GM20000 (cell line): ENCODE data around the gene DEAF1.

Experiments used
- DNase-seq: peaks from one replicate; pipeline ENCODE4 v3.0.0; 2012; ENCODE audit warnings: low spot score
- CTCF ChIP-seq: IDR thresholded peaks from 2 replicates; pipeline ENCODE4 v1.5.1; 2012; ENCODE audit warnings: mild to moderate bottlenecking, control low read depth; ENCODE audit errors: extremely low read depth, missing control alignments

DEAF1 gene

GRCh38 chr11:696955-697491, 2.0 kb upstream of the DEAF1 start:
- DNase-seq = peak; percentile 54
- TF ChIP-seq CTCF = no peak

GRCh38 chr11:695538-696248, 671 bp upstream of the DEAF1 start, which contains the start of gene TMEM80:
Gene TMEM80 (plus strand): TSS chr11:695816. CDS start chr11:695828, 12 bp downstream.
- peak; percentile 96 for DNase-seq
- TF ChIP-seq CTCF = no peak

- no peak for DNase-seq
- no peak for TF ChIP-seq CTCF
Measured at GRCh38 chr11:695288-695537, 191 bp upstream of the DEAF1 start.

GRCh38 chr11:693887-694562, 997 bp downstream of the DEAF1 start:
- DNase-seq = no peak

GRCh38 chr11:693415-693831, 1.6 kb downstream of the DEAF1 start:
- TF ChIP-seq CTCF = no peak
- no peak for DNase-seq

More at GRCh38 chr11:693887-694562, 997 bp downstream of the DEAF1 start:
- TF ChIP-seq CTCF = no peak

GRCh38 chr11:692824-693414, 2.1 kb downstream of the DEAF1 start:
- DNase-seq = no peak
- no peak for TF ChIP-seq CTCF

GRCh38 chr11:691710-692590, 3.1 kb downstream of the DEAF1 start:
- no peak for DNase-seq
- no peak for TF ChIP-seq CTCF
